ENCODE data around the gene SPESP1.
"Not testable (repeated sequence)": the region's sequence is repeated elsewhere in the genome, so short reads cannot be mapped to it uniquely, and the experiment has no call there.

The SPESP1 gene

DNA sequence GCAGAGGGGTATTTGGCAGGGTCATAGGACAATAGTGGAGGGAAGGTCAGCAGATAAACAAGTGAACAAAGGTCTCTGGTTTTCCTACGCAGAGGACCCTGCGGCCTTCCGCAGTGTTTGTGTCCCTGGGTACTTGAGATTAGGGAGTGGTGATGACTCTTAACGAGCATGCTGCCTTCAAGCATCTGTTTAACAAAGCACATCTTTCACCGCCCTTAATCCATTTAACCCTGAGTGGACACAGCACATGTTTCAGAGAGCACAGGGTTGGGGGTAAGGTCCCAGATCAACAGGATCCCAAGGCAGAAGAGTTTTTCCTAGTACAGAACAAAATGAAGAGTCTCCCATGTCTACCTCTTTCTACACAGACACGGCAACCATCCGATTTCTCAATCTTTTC lies 33.4 kb downstream of the SPESP1 start:
- not testable (repeated sequence) for DNase-seq (ENCODE audit: low read depth)

DNA sequence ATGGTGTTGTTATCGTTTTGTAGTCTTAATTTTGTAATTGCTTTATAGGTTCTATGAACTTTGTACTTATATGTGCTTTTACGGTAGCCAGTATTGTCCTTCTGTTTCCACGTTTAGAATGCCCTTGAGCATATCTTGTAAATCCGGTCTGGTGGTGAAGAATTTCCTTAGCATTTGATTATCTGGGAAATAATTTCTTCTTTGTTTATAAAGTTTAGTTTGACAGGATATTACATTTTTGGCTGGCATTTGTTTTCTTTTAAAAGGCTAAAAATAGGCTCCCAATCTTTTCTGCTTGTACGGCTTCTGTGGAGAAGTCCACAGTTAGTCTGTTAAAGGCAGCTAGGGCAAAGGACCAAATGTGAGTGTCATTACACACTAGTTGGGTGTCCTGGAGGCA lies 36.7 kb downstream of the SPESP1 start:
- DNase-seq (ENCODE audit: low read depth), result no peak

DNA sequence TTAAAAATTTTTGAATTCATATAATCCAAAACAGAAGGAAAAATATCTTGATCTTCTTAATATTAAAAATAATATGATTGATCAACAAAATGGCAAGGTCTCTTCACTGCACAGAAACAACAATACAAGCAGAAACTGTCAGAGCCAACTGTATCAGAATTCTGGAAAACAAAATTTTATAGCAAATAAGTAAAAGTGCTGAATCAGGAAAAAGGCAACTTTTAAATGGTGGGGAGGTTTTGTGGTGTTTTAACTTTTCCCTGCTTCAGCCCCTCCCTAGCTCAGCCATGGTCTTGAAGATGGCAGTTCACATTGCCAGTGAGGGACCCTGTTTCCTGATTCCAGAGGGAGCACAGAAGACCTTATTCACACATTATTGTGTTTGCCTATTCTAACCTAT lies 37.6 kb downstream of the SPESP1 start:
- no peak for DNase-seq (ENCODE audit: low read depth)

DNA sequence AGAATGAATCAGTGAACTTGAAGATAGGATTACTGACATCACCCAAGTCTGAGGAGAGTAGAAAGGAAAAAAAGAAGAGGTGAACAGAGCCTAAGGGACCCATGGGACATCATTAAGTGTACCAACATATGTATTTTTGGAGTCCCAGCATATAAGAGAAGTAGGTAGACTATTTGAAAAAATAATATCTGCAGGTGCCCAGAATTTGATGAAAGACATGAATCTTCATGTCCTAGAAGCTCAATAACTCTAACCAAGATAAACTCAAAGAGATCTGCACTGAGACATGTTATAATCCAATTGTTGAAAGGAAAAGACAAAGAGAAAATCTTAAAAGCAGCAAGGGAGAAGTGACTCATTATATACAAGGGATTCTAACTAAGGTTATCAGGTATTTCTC lies 39.0 kb downstream of the SPESP1 start:
- DNase-seq (ENCODE audit: low read depth), result no peak

DNA sequence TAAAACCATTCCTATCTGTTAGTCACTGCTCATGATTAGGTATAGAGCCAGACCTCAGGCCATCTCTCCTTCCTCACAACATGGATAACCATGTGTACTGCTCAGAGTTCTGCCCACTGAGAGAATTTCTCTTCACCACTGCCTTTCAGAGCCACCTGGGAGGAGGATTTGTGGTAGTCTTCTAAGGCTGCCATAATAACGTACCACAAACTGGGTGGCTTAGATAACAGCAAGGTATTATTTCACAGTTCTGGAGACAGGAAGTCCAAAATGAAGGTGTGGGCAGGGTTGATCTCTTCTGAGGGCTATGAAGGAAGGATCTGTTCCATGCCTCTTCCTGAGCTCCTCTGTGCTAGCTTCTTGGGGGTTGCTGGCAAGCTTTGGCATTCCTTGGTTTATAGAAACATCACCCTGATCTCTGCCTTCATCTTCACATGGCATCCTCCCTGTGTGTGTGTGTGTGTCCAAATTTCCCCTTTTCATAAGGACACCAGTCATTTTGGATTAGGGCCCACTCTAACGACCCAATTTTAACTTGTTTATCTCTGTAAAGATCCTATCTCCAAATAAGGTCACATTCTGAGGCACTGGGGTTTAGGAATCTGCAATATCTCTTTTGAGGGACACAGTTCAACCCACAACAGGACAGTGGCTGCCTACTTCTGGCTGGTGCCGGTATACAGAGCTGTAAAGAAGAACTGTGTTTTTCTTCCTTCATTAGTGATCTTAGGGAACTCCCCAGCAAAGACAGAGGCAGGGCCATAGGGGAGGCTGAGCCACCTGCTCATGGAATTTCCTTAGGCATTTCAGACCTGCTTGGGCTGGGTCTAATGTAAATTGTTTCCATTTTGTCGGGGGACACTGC lies 42.1 kb downstream of the SPESP1 start:
- no peak for DNase-seq (ENCODE audit: low read depth)

DNA sequence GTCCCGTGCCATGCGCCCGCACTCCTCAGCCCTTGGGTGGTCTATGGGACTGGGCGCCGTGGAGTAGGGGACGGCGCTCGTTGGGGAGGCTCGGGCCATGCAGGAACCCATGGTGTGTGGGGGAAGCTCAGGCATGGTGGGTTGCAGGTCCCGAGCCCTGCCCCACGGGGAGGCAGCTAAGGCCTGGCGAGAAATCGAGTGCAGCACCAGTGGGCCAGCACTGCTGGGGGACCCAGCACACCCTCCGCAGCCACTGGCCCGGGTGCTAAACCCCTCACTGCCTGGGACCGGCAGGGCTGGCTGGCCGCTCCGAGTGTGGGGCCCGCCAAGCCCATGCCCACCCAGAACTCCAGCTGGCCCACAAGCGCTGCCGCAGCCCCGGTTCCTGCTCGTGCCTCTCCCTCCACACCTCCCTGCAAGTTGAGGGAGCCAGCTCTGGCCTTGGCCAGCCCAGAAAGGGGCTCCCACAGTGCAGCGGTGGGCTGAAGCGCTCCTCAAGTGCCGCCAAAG lies 45.4 kb downstream of the SPESP1 start:
- not testable (repeated sequence) for DNase-seq (ENCODE audit: low read depth)

DNA sequence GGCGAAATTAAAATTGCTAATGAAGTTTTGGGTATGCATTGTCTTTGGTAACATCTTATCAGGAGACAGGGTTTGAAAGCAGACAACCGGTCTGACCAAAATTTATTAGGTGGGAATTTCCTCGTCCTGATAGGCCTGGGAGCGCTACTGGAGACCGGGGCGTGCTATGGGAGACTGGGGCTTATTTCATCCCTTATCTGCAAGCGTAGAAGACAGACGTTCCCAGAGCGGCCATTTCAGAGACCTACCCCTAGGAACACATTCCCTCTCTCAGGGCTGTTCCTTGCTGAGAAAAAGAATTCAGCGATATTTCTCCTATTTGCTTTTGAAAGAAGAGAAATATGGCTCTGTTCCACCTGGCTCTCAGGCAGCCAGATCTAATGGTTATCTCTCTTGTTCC lies 47.1 kb downstream of the SPESP1 start:
- DNase-seq (ENCODE audit: low read depth), result not testable (repeated sequence)

DNA sequence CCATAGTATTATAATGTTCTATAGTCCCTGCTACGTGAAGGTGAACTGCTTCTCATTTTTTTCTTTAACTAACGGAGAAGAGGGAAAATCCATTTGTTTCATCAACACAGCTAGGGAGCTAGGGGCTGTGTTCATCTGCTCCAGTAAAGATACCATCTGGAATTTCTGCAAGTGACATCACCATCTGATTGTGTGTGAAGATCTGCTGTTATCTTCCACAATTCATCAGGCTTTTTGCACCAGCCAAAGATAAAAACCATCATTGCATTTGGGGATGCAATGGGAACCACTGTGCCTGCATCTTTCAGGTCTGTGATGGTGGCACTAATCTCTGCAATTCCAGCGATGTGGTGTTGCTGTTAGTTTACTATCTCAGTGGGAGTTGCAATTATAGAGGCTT lies 48.7 kb downstream of the SPESP1 start:
- DNase-seq (ENCODE audit: low read depth), result no peak

DNA sequence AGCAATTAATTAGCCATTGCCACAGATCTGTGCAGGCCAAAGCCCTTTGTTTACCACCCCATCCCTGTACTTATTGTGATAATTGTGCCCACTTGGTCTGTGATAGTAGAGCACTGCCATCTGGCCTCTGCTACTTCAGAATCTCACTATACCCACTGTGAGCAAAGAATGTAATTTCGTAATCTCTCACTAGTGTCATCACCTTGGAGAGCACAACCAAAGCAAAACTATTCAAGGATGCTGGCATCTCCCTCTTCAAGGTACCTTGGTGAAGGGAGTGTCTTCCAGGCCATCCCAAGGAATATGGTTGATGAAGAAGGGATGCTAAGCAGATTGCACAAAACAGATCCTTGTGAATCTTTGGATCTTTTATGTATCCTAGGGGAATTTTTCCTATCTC lies 49.5 kb downstream of the SPESP1 start:
- no peak for DNase-seq (ENCODE audit: low read depth)

DNA sequence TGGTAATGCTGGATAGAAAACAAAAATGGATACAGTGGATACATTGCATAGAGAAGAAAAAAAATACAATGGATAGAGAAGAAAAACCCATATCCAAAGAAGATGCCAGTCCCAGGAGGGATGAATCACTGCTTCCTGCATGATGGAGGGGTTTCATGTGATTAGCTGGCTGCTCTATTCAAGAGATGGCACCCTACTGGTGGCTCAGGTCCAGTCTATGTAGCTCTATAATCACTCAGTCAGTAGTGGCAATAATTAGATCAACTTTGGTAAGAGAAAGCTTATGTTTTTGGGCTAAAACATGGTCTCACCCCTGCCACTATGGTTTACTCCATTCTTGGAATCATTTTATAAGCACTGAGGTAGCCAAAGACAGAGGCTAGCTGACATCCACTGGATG lies 50.5 kb downstream of the SPESP1 start:
- DNase-seq (ENCODE audit: low read depth), result no peak

DNA sequence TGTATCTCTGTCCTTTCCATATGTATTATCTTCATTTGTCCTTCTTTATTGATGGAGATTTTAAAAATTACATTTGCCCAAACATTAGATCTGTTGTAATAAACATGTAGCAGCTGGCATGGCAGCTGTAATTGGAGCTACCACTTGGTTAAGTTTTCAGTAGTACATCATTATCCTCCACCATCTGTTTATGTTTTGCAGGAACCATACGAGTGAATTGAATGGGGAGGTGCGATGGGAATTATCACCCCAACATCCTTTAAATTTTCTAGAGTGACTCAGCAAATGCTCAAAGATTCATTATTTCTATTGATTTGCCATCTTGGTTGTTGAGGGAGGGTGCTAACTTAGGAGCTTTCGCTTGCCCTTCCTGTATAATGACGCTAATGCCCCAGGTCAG lies 51.6 kb downstream of the SPESP1 start:
- DNase-seq (ENCODE audit: low read depth), result no peak

DNA sequence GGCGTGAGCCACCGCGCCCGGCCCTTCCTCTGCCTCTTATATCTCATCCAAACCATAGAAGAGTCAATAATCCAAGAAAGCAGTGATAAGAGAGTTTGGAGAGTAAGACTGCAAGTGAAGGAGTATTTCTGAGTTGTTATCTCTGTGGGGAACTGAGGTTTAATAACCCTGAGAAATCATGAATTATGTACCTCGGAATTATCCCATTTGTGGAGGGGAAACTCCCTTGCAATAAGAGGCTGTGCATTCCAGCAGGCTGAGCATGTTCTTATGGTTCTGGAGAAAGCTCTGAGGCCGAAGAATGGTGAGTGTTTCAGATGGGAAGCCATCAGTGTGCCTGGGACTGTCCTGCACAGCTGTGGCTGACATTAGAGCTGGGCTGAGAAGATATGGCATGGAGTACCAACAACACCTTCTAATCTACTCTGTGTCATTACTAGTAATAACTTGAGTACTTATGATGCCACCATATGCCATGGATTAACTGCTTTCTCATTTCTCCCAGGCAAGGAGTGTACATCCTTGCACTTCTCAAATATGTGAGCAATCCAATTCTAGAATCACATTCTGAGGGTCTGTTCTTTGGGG lies 52.7 kb downstream of the SPESP1 start:
- no peak for DNase-seq (ENCODE audit: low read depth)

DNA sequence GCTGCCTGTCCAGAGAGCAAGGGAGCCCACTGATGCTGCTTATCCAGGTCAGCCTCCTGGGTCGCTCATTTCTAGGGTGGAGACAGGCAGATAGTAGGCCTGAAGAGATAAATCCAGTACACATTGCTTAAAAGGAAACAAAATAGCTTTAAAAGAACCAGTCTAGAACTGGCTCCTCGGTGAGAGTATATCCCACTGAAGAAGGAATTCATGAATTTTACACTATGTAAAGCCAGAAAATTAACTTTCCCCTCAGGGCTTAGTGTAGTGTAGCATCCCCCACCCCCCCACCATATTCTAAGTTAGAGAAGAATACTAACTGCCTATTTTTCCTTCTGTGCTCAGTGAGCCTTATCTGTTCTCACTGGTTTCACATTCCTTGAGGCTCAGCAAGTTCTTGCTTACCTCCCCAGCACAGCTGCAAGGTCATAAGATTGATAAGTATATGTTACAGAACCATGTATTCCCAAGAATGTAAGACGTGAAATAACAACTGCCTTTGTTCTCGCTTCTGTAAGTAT lies 53.7 kb downstream of the SPESP1 start:
- DNase-seq (ENCODE audit: low read depth), result no peak

DNA sequence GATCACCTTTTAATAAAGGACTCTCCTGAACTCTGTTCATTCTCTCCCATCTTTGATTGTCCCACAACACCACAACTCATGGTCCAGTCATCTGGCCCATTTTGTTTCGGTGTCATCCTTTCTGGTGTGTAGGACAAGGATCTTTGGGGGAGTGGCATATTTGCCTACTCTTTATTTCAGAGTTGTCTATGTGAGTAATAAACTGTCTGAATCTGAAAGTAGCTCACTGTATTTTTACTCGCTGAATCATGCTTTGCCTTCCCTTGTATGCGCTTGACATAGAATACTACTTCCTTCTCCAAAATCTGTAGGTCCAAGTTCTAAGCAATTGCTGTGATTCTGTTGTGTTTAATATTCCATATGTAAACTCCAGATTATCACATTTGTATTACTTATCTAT lies 54.3 kb downstream of the SPESP1 start:
- no peak for DNase-seq (ENCODE audit: low read depth)

DNA sequence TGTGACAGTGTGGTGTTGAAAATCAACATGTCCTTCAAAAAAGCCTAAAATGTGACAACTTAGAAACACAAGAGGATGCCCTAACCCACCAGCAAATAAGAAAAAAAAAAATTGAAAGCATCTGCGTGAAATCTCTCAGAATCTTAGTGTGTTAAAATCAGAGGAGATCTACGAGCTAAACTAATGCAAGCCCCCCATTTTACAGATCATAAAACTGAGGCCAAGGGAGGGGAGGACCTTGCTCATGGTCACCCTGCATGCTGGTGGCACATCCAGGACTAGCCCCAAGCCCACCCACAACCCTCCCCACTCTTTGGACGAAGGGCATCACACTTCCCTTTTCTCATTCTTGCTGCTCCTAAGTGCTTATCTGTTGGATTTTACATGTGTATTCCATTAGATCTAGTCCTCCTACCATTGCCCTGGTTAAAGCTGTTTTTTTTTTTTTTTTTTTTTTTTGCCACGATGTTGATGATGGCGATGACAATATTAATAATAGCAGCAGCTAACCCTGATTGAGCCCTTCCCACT lies 55.1 kb downstream of the SPESP1 start:
- no peak for DNase-seq (ENCODE audit: low read depth)

DNA sequence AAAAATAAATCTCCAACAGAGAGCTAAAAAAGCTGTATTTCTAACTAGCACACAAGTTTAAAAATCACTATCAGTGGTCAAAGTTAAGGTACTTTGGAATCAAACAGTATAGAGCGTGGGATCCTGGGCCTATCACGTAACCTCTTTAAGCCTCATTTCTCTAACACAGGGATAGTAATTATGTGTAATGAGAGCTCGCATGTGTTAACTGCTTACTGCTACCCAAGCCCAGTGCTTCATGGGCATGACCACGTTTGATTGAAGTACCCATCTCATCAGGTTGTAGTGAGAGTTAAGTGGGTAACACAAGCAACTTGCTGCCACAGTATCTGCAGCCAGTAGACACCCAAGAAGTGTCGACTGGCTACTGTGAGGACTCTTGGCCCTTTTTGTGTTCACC lies 56.0 kb downstream of the SPESP1 start:
- DNase-seq (ENCODE audit: low read depth), result no peak

DNA sequence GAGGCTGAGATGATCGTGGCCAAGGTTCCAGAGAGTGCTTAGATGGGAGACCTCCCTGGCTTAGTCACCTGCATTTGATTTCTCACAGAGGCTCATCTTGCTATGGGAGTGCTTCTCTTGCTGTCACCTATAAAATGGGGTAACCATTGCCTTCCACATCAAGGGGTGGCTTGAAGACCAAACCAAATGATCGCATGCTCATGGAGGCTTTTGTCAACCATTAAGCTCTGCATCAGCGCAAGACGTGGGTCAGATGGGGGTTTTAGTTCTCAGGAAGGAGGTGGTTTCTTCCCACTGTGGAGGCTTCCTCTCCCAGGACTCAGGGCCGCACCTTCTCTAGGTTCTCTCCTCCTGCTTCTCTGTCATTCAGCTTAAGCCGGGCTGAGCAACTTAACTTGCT lies 56.8 kb downstream of the SPESP1 start:
- no peak for DNase-seq (ENCODE audit: low read depth)

DNA sequence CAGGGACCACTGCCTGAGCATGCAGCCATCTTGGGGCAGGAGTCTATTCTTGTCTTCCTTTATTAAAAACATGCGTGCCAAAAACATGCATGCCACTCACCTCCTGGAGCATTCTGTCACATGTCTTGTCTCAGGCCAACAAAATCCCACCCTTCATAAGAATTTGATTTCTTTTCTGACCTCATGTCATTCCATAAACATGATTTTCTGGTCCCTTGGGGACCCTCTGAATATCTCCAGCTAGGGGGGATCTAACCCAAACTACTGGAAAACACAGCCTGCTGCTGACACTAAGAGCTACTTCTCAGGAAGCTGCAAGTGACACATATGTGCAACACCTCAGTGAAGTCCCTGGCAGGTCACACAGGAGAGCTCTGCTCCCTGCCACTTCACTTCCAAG lies 57.4 kb downstream of the SPESP1 start:
- no peak for DNase-seq (ENCODE audit: low read depth)

DNA sequence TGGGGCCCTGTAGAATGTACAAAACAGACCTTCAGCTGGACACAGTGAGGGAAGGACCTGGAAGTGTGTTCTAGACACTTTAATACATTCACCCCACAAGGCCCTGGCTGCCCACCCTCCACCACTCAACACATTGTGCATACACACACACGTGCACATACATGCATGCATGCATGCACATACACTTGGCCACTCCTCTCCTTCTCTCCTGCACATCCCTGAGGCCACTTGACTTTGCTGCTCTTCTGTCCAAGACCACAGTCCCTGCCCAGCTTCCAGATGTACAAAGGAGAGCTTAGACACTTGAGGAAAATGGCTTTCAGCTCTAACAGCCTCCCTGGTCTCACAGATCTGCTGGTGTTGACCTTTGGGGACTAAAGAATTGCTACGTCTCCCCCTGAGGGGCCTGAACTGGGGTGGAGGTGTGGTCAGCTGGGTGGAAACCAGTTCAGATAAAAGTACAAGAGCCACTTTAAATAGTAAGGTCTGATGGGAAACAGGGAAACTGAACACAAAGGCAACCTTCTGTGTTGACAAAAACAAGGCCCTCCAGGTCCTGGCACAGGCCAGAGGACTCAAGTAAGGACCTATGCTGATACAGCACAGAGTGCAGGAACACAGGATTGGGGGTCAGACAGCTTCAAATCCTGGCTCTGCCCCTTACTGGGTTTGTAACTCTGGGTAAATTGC lies 59.4 kb downstream of the SPESP1 start:
- DNase-seq (ENCODE audit: low read depth), result no peak

DNA sequence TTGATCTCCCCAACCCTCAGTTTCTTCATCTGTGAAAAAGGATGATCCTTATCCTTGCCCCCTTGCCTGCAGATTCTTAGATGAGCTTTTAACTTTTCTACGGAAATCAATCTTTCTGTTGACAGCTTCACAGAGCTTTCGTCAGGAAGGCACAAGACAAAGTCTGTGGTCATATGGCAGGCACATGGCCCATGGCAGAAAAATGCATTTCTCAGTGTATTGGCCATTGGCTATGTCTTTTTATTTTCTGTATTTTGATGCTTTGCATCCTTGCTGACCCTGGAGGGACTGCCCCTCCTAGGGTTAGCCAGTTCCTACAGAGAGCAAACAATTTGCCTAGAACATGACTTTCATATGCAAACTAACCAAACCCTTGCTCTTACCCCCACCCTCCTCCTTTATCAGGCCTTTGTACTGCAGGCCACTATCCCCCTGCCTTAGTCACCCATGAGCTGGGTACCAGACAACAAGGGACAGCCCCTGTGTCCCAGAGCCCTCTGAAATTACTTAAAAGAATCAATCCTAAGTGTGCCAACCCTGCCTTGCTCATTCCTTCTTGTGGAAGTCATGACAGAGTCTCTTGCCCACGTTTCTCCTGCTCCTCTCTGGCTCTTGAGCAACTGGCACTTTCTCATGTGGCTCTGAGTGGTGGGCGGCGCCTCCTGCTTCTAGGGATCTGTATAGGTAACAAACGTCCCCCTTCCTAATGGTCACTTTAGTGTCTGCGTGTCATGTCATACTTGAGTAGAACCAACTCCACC lies 60.1 kb downstream of the SPESP1 start:
- DNase-seq (ENCODE audit: low read depth), result no peak

DNA sequence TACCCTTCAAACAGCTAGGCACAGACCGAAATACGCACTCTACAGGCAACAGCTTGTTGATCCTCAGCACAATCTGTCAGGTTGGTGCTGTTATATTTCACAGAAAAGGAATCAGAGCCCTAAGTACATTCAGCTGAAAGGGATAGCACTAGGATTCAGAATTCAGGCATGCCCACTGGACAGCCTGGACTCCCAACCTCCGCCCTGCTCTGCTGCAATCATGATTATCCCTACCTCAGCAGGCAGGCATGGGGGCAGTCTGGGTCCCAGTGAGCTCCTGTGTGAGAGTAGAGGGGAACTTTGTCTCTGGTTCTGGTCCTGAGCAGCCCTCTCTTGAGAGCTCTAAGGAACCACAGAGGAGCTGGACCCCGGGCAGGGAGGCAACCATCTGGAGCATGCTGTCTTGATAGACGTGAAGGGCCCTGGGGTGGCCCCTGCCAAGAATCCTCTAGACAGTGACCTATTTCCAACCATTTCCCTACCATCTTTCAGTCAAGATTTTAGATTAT lies 60.7 kb downstream of the SPESP1 start:
- DNase-seq (ENCODE audit: low read depth), result no peak

DNA sequence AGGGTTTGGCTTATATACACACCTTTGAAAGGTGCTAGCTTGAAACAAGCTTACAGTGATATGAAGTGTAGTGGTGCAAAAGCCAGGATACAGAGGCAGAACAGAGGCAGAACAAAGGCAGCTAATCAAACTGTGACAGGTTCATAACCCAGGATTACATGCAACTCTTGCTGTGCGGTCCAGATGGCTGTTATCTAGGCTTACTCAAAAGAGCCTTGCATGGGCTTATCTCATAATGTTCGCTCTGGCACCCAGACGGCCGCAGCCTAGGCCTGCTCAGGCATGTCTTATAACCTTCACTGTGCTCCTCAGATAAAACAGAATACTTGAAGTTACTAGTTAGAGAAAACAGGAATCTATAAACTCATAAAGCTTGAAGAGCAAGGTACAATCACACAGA lies 61.4 kb downstream of the SPESP1 start:
- no peak for DNase-seq (ENCODE audit: low read depth)

Measured in HS-27A (cell line).